GM23338 (cell line): ENCODE data around the gene CHRNA10.

Experiments used
- CREB1 ChIP-seq: fragments of 250-450 bp; sonication (Bioruptor Pico); IDR thresholded peaks from 2 replicates; pipeline ENCODE4 v1.5.0; 2020; ENCODE audit warnings: low read depth, mild to moderate bottlenecking, moderate library complexity
- CTCF ChIP-seq, 2 experiments: fragments of 200-600 bp in 1 of 2; sonication (generic) in 1 of 2; conservative IDR thresholded peaks; 2 replicates each; pipeline versions ENCODE4 v1.5.1 to v1.6.1; 2016 to 2017; ENCODE audit warnings: antibody characterized with exemption in 2 of 2, low read depth in 2 of 2, mild to moderate bottlenecking in 2 of 2, moderate library complexity in 1 of 2
- POLR2AphosphoS5 ChIP-seq: IDR thresholded peaks from 2 replicates; pipeline ENCODE4 v1.6.1; 2016; ENCODE audit warnings: antibody characterized with exemption, low read depth
- REST ChIP-seq: IDR thresholded peaks from one replicate; pipeline ENCODE4 v1.6.1; 2018; ENCODE audit warnings: antibody characterized with exemption; ENCODE audit not compliant: unreplicated experiment
- ZNF114 ChIP-seq: fragments of 250-450 bp; sonication (Bioruptor Pico); IDR thresholded peaks from 2 replicates; pipeline ENCODE4 v1.5.0; 2020; ENCODE audit warnings: mild to moderate bottlenecking, moderate library complexity

DNA sequence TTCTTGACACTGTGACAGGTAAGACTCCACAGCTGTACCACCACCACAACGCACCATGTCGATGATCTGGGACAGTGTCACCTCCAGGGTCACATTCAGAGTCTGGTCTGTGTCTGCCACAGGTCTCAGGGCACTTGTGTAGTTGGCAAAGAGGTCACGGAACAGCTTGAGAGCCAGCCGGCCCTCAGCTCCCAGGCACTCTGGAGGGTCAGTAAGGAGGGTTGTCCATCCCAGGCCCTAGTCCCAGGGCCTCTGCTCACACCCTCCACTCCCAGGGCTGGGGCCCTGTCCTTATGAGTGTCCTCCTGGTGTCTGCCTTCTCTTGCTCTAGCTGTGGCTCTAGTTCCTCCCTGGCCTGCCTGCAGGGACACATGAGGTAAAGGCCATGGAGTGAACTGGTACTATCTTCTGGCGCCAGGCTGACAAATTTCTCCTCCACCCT is 1.4 kb downstream of the CHRNA10 start:
- no peak for TF ChIP-seq CREB1
- no peak for TF ChIP-seq POLR2AphosphoS5
- TF ChIP-seq CTCF (conservative IDR thresholded peaks at IDR 0.05; ENCODE audit: low read depth in 2 of 2) = no peak
- TF ChIP-seq ZNF114 (CRISPR knock-in tag) = no peak
- TF ChIP-seq REST = no peak
